HG03354 (cell line): ENCODE data around the gene ZNF106.

Experiments
- ATAC-seq: cut with Tn5 transposase; IDR thresholded peaks from one replicate; pipeline ENCODE4 v1.9.1; 2021; ENCODE audit warnings: mild to moderate bottlenecking; ENCODE audit not compliant: unreplicated experiment, poor library complexity, severe bottlenecking

ZNF106 gene

DNA sequence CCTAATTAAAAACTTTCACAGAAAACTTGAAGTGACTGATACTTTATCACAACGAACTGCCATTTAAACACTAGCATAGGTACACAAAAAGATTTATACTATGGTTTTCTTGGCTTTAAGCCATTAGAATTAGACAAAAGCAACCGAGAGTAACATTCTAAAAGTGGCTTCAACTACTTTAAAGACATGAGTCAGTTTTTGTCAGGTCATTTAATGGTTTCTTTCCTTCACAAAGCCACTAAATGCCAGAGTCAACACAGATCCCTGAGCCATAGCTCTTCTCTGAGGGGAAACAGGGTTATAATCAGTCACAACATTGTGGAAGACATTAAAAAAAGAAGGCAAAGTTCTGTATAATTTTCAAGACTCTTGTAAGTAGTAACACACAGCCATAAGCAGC, 77.0 kb downstream of the ZNF106 start:
- ATAC-seq, result no peak

DNA sequence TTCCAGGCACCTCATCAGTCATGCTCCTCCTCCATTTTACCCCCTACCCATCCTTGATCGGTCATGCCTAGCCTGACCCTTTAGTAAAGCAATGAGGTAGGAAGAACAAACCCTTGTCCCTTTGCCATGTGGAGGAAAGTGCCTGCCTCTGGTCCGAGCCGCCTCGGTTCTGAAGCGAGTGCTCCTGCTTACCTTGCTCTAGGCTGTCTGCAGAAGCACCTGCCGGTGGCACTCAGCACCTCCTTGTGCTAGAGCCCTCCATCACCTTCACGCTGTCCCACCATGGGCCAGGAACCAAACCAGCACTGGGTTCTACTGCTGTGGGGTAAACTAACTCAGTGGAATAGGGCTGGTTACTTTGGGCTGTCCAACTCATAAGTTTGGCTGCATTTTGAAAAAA, 79.1 kb downstream of the ZNF106 start:
- no peak for ATAC-seq

GRCh38 chr15:42409011-42409410, 81.9 kb downstream of the ZNF106 start:
- ATAC-seq, result no peak

- no peak for ATAC-seq
These were observed 82.8 kb downstream of the ZNF106 start for GRCh38 chr15:42408178-42408577.

GRCh38 chr15:42405863-42406482, 85.0 kb downstream of the ZNF106 start:
- ATAC-seq, result no peak

DNA sequence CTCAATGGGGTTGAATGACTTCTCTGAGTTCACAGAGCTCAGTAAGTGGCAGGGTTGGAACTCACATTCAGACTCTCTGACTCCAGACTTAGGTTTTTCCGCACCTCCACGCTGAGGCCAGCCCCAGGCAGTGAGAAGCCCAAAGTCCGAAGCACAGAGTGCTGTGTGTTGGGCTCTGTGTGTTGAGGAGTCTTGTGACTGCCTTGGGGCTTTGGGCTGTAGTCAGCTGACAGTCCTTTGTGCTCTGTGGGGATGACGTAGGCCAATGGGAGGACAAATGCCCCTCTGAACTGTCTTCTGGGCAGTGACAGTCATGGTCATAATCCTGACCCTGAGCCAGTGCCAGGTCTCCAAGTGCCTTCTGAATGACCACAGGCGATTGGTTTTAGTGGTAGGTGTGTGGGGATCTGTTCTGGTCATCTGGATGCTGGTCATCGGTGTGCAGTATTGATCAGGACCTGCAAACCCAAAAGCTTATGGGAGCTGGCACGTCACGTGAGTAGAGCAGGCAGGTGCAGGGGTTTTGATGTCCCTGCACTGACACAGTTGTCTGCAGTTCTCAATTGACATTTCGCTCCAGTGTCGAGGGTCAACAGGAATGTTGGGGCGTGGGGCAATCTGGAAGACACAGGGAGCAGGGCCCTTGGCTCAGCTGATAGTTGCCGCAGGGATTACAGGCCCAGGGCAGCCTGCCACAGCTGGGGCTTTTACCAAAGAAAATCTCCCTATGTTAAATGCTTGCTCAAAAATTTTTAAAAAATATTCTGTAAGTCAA, 86.3 kb downstream of the ZNF106 start:
- no peak for ATAC-seq

DNA sequence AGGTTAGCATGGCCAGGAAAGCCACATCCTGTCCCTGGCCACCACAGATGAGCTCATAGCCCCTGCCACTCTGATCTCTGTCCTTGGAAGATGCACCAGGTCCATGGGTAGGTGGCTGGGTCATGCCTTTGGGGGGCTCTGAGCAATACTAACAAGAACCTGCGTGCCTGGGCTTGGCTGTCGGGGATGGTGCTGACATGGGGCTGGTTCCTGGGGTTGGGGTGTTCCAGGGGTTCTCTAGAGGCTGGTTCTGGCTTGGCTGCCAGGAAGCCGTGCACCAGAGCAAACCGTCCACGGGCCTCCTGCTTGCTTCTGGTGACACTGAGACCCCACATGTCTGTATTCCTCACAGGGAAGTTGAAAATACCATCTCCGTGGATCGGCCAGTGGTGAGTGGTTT, 87.6 kb downstream of the ZNF106 start:
- no peak for ATAC-seq

DNA sequence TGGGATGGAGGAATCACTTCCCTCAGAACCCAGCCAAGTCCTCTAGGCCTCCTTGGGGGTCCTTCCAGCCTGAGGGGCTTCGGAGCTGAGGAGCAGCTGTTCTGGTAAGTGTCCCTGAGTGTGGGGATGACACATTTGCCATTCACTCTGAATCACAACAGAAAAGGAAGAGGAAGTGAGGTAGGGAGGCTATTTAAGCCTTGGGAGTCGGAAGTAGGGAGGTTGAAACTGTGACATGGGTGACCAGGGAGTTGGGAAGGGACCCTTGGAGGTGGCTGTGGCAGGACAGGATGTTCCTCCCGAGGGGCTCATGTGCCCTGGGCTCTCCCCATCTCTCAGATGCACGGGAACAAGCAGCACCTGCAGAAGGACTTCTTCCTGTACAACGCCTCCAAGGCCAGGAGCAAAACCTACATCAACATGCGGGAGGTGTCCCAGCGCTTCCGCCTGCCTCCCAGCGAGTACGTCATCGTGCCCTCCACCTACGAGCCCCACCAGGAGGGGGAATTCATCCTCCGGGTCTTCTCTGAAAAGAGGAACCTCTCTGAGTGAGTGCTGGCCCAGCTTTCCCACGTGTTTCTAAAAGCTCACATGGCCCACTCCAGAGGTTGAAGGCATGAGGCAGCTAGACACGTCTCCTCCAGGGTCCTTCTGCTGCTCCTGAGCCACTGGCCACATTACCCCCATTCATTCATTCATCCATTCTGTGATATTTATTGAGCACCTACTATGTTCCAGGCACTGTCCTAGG, 88.3 kb downstream of the ZNF106 start:
- ATAC-seq, result no peak

DNA sequence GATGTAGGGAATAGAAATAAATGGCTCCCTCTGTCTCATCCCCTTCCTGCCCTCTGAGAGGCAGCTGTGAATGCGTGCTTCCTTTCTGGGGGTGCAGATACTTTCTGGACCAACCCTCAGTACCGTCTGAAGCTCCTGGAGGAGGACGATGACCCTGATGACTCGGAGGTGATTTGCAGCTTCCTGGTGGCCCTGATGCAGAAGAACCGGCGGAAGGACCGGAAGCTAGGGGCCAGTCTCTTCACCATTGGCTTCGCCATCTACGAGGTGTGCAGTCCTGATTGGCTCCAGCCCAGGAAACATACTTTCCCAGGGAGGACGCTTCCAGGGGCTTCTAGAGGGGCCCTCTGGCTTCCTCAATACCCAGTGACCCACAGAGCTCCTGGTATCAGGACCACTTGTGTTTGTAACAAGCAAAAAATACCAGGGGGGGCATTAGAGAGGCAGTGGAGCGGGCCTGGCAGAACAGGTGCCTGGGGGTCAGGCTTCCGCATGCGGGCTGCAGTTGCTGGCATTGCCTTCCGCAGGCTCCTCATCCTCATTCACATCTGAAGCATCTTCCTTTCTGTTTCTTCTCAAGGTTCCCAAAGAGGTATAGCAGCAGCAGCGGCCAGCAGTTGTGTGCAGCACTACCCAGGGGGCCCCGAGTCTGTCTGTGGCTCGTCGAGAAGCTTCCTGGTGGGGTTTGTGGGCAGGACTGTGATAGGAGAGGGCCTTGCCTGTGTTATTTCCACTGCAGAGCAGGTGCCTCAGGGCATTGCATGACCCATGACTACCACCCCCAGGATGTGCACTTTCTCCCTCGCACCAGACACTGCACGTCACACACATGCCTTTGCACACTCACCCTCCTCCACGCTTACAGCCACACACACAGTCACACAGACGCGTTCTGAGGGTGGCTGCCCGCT, 89.1 kb downstream of the ZNF106 start:
- no peak for ATAC-seq

GRCh38 chr15:42395838-42396237, 95.1 kb downstream of the ZNF106 start:
- no peak for ATAC-seq

GRCh38 chr15:42394106-42394505, 96.8 kb downstream of the ZNF106 start:
- ATAC-seq, result no peak

- ATAC-seq, result no peak
These were observed 98.5 kb downstream of the ZNF106 start for GRCh38 chr15:42392309-42393024.

DNA sequence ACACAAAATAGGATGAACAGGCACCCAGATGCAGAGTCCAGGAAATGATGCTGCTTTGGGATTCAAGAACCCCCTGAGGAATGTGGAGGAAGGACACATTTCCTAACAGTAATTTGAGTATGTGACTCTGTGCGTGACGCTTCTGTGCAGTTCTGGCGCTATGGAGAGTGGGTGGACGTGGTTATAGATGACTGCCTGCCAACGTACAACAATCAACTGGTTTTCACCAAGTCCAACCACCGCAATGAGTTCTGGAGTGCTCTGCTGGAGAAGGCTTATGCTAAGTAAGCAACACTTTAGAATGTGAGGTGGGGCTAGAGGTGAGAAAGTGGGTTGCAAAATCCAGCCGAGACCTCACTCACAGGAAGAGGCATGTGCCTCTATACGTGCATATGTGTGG, 103.3 kb downstream of the ZNF106 start:
- no peak for ATAC-seq

- ATAC-seq, result no peak
These were observed 104.8 kb downstream of the ZNF106 start for GRCh38 chr15:42385980-42386700.

- ATAC-seq, result no peak
These were observed 105.5 kb downstream of the ZNF106 start for GRCh38 chr15:42385206-42385979.

DNA sequence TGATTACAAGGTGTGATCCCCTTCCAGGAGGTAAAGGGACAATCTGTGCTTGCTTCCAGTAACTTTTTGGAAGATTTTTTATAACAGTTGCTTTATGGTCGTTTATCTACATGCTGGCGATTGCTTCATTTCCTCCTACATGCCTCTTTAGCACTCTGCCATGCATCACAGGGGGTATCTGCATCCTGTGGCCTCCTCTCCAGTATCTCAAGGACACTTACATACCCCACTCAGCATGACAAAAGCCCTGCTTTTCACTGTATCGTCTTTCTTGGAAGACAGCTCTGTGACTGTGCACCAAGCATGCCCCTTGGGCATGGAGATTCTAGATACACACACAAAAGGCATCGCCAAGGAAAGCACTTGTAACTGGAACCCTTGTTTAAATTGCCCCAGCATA, 106.3 kb downstream of the ZNF106 start:
- ATAC-seq, result no peak

GRCh38 chr15:42378011-42378410, 112.9 kb downstream of the ZNF106 start:
- no peak for ATAC-seq

GRCh38 chr15:42375941-42376340, 115.0 kb downstream of the ZNF106 start:
- ATAC-seq, result no peak
